HTERT RPE-1 (cell line): ENCODE results near the gene KRT9.
"Not testable (repeated sequence)": the region's sequence is repeated elsewhere in the genome, so short reads cannot be mapped to it uniquely, and the experiment has no call there.

Experiments
- in situ Hi-C: fragments of 300-500 bp; cut with MboI; formaldehyde crosslinking; loops from 4 replicates; pipeline ENCODE4 v1.14.3; 2020; ENCODE audit warnings: low sequenced_read_pairs

The KRT9 gene

DNA sequence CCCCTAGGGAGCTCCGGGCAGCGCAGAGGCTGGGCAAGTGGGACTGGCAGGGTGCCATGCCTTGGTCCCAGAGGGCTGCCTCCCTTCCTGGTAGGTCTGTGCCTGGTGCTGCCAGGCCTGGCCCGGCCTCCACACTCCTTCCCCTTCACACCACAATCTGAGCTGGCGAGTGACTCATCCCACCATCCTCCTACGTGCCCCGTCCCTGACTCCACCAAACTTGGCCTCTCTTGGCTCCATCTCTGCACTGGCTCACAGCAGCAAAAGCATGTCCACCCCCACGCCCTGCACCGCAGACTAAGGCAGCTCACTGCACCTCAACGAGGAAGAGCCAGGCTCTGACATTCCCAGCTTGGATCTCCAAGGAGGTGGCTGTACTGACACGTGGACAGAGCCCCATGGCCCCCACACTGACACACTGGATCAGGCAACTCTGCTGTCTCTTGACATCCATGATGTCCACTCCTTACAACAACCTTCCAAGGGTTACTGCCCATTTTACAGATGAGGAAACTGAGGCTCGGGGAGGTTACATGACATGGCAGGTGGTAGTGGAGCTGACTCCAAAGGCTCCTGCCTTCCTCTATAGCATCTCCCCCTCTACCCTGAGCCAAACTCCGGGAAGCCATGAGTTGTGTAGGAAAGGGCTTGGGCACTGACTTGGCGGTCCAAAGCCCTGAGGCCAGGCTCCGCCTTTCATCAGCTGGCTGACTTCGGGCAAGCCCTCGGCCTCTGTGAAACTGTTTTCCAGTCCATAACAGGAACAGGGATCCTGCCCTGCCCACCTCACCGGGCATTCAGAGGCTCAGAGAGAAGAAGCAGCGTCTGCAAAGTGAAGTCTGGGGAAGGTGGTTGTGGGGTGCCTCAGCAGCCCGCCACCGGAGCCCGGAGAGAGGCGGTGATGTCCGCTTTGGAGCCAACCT is 23.7 kb downstream of the KRT9 start:
- in situ Hi-C loops: no loop called here

DNA sequence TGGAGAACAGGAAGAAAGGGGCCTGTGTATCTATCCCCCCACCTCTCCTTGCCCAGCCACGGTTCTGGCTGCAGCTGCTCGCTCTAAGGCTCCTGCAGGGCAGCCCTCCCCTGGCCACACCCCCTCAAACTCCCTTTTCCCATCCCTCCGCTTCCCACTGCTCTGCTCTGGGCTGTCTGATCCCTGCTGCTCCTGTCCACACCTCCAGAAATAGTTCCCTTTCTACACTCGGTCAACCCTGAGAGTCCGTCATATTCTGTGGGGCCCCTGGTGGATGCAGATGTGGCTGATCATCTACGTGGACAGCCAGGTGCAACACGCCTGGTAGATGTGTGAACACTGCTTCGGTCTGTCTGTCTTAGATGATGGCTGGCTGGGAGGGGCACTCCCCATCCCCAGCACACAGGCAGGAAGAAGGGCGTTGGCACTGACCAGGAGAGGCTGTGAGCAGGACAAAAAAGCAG is 24.4 kb downstream of the KRT9 start:
- in situ Hi-C loops: no loop called here

DNA sequence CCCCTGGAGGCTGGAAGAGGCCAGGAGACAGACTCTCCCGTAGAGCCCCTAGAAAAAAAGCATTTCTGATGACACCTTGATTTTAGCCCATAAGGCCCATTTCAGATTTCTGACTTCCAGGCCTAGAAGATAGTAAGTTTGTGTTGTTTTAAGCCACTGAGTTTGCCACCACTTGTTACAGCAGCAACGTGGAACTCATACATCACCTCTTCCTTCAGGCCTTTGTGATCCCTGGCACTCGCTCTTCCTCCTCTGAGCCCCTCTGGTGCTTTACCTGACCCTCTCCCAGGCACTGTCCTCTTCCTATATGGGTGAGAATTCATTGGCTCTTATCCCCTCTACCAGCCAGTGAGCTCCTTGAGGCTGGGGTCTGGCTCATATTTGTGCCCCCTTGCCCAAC is 25.0 kb downstream of the KRT9 start:
- in situ Hi-C loops: no loop called here

DNA sequence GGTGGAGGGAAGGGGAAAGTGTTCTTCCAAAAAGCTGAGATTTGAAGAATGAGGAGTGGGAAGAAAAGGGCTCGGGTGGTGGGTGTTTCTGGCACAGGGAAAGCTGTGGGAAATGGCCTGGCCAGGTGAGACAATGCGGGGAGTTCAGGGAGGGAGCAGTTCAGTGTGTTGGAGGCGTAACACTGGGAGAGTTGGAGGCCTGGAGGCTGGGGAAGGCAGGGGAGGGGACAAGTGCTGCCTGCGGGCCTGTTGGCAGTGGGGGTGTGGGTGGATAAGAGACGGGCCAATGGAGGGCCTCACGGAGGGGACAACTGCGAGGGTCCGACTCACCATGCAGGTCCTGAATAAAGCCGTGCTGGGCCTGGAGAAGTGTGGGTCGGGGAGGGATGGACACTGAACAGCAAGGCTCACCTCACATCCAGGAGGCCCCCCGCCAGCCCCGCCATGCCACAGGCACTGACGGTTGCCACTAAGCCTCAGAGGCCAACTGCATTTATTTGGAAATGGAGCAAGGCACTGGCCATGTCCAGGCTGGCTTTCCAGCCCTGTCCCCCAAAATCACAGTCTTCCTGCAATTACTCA is 25.9 kb downstream of the KRT9 start:
- in situ Hi-C loops: no loop called here

DNA sequence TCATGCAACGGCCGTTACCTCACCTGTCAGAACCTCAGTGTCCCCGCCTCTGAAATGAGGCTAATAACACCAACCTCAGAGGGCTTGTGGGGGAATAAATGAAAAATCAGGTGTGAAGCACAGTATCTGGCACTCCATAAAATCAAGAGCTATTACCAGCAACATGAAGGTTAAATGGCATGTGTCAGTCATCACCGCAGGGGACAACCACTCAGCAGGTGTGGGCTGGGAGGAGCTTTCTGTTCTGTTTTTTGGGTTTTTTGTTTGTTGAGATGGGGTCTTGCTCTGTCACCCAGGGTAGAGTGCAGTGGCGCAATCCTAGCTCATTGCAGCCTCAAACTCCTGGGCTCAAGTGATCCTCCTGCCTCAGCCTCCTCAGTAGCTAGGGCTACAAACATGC is 26.9 kb downstream of the KRT9 start:
- in situ Hi-C loops: no loop called here

DNA sequence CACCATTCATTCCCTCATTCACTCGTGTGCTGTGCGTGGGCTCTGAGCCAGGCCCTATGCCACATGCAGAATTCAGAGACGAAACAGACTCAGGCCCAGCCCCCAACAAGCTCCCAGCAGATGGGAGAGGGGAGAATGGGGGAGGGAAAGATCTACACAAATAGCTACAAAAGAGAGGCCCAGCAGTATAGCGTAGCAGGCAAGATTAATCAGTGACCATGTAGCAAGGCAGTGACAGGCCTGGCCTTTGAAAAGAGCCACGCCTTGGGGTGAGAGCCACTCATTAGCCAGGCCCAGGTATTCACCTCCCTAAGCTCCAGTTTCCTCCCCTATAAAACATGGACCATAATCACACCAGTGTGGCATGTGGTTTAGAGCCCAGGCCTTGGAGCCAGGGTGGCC is 27.4 kb downstream of the KRT9 start:
- in situ Hi-C loops: no loop called here

DNA sequence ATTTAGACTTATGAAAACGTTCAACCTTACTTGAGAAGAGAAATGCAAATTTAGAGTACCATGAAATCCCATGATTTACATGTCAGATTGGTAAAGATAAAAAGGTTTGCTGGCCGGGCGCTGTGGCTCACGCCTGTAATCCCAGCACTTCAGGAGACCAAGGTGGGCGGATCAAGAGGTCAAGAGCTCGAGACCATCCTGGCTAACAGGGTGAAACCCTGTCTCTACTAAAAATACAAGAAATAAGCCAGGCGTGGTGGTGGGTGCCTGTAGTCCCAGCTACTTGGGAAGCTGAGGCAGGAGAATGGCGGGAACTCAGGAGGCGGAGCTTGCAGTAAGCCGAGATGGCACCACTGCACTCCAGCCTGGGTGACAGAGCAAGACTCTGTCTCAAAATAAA is 29.1 kb downstream of the KRT9 start:
- in situ Hi-C loops: not testable (repeated sequence)

DNA sequence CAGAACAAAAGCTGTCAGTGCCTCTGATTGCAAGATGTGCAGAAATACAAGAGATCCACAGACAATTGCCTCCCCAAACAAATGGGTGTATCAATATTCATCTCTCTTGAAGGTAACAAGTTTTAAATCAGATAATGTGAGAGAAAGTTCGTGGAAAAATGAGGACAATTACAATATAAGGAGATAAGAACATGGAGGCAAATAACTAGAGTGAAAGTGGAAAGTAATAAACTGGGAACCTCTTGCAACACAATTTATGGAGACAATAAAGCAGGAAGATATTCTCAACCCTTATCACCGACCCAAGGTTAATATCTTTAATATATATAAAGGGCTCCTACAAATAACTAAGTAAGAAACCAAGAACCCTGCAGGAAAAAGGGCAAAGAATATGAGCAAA is 29.5 kb downstream of the KRT9 start:
- in situ Hi-C loops: no loop called here

DNA sequence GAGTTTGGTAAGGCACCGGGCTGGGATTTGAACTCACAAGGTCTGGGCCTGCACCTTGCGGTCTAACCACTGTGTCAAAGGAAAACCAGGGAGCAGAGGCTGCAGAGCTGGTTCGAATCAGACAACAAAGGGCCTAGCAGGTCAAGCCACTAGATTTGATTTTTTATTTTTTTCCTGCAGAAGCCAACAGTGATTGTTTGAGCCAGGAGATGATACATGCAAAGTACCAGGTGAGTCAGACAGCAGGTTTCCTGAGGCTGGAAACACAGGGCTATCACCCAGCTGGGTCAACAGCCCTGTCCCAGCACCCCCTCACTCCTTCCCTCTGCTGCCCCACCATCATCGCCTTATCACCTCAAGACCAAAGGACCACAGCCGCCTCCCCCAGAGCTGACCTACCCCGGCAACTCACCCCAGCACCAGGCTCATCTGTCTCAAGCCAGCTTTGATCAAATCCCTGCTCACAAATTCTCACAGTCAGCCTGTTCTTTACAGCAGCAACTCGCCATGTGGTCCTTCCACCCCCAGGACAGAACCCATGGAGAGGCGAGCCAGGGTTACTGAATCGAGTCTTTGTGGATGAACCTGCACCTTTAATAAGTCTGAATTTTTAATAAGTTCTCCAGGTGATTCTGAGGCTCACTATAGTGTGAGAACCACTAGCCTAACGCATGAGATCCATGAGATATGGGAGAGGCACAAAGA is 30.8 kb downstream of the KRT9 start:
- in situ Hi-C loops: no loop called here

DNA sequence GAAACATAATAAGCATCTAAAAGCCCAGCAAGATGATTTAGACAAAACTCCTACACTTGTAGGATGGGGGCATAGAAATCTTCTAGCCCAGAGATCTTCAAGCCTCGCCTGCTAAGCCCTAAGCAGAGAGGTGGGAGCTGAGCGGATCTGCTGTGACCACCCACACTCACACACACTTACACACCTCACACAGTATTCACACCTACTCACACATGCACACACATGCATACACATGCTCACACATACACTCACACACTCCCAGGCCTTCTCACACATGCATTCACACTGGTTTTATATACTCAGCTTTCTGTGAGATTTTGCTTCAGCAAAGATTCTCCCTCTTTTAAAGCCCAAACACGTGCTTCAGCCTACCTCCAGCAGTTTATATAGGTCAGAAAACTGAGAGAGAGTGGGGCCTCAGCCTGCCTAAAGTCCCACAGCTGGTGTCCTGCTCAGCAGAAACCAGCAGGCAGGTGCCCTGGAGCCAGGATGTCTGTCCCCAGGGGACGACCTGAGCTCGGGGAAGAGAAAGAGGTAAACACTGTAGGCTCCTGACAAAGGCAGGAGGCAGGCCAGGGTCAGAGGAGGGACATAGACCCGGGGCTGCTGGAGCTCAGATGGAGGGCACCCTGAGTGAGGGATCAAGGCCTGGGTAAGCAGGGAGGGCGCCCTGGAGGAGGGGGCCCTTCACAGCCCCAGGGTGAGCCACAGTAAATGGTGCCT is 31.7 kb downstream of the KRT9 start:
- in situ Hi-C loops: no loop called here

DNA sequence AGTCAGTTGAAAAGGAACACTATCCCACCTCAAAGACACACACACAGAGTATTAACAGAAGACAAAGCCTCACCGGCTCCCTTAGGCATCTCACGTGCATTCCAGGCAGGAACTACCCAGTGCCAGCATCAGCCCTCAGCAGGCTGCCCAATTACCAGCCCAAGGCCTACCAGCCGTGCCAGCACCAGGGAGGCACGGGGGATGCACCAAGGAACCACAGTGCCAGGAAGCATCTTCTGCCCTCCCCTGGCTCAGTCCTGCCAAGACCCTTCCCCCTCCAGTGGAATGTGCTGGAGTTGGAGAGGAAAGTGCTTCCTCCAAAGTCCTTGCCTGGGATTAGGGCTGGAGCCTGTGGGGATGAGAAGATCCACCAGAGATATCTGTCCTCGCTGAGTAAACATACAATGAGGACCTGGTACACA is 32.8 kb downstream of the KRT9 start:
- in situ Hi-C loops: no loop called here

DNA sequence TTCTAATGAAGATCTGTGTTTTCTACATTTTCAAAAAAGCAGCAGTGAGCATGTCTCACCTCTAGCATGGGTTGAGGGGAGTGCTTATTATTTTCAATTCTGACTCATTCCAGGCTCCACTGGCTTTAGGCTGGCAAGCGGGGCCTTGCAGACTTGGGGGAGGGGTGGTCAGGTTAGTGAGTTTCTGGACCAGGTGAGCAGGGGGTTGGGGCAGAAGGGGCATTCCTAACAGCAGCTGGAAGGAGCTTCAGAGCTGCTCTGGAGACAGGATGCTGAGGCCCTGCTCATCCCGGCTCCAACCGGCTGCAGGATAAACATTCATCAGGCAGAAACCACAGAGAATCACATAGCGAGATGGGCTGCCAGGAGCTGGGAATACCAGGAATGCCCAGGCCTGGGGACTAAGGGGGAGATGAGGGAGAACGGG is 33.3 kb downstream of the KRT9 start:
- in situ Hi-C loops: no loop called here

DNA sequence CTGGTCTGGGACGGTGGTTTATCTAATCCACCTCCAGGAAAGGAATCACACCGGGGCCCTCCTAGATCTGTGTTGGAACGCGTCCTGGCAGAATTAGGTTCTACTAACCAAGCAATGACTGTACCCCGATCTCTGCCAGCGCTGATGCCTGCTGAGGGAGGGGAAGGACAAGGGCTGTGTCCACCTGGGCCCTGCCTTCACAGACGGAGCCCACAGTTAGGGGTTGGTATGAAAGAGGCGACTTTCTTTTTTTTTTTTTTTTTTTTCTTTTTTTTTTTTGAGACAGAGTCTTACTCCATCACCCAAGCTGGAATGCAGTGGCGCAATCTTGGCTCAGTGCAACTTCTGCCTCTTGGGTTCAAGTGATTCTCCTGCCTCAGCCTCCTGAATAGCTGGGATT is 33.9 kb downstream of the KRT9 start:
- in situ Hi-C loops: no loop called here

DNA sequence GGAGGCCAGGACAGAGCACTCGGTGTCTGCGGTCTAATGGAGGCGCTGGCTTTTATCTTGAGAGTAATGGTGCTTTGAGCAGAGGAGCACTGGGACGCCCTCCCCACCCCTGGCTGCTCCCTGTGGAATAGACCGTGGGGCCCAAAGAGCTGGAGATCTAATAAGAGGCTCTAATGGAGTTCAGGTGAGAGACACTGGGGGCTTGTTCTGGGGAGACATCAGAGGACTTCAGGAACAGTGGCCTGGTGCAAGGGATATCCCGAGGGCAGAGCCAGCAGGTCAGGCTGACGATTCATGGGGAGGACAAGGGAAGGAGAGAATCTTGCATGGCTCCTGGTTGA is 34.3 kb downstream of the KRT9 start:
- in situ Hi-C loops: no loop called here

DNA sequence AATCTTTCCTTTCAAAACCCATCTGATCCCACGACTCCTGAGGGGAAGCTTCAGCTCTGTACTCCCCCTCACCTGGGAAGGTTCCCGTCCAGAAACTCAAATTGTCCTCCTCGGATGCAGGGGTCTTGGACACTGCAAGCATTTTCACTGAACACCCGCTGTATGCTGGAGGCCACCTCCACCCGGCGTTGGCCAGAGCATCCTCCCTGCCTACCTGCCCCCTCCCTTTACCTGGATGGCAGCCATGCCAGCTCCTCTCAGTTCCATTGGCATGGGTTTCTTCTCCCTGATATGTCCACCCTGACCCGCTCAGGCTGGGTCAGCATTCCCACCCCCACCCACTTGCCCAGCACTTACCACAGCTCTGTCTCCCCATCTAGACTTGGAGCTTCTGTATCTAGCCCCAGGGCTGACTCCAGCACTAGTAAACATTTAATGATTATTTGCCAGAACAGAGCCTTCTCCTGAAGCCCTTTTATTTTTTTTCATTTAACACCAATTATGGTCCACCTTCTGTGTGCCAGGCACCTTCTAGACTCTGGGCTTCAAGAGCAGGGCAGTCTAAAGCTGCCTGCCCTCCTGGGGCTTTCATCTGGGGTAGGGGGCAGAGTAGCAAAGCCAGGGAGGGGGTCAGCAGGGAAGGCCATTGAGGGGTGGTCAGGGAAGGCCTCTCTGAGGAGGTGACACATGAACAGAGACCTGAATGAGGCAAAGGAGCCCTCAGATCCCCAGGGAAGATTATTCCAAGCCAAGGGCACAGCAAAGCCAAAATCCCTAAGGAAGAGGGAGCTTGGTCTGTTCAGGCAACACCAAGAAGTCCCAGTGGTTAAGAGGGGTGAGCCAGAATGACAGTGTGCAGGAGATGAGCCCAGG is 34.9 kb downstream of the KRT9 start:
- in situ Hi-C loops: no loop called here

DNA sequence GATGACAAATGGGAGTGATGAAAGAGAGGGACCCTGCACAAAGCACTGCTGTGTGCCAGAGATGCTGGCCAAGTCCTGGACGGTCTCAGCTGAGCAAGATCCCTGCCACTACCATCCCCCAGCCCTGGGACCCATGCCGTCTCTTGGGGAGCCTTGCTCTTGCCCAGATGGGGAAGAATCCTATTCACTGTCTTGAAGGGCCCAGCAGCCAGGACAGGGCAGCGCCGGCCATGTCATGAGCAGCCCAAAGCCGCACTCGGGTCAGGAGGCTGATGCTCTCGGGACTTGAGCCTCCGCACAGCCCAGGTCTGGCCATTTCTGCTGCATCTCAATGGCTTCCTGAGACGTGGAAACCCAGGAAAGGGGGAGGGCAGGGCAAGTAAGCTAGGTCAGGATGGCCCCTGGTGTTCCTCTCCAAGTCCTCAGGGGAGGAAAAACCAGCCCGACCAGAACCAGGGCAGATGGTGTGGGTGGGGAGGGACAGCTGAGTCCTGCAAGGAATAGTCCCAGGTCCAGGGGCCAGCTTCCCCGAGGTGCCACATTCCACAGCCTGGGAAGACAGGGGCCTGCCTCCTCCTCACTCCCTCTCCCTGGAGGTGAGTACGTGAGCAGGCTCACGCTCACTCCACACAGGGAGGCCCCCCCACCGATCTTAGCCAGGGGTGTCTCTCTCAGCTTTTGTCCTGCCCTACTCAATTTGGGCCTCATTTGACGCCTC is 35.9 kb downstream of the KRT9 start:
- in situ Hi-C loops: no loop called here

DNA sequence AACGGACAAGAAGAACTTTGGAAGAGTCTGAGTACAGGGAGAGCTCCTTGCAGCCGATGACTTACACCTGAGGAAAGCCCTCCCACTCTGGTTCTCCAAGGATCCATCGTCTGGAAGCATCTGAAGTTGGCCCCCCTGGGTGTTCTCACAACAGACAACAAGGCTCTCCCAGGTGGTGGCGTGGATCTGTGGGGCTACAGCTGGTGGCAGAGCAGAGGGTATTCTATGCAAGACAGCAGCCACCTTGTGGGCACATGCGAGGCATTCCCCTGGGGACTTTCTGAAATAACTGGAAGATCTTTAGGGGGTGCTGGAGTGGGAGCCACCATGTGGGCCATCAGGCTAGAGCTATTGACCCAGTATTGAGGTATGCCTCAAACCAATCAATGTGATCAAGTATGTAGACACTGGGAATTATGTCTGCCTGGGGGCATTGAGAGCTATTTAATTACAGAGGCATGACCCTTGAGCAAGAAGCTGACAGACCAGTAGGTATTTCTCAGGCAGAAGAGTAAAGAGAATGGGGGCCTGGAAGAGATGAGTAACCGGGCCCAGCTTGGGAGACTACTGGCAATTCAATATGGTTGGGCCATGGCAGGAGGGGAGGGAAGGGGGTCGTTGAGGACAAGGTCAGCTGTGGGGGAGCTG is 36.8 kb downstream of the KRT9 start:
- in situ Hi-C loops: no loop called here

DNA sequence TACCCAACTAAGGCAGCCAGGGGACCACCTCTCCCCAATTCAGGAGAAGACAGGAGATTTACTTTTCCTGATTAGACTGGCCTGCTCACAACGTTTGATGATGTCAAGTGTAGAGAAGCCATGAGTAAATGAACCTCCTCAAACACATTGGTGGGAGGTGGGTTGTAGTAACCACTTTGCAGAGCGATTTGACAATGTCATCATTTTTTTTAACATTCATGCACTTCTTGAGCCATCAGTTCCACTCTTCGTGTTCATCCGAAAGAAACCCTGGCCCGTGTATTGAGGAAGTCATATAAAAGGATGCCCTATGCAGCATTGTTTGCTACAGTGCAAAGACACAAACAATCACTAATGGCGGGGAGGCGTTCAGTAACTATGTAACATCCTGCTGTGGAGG is 38.2 kb downstream of the KRT9 start:
- in situ Hi-C loops: no loop called here

DNA sequence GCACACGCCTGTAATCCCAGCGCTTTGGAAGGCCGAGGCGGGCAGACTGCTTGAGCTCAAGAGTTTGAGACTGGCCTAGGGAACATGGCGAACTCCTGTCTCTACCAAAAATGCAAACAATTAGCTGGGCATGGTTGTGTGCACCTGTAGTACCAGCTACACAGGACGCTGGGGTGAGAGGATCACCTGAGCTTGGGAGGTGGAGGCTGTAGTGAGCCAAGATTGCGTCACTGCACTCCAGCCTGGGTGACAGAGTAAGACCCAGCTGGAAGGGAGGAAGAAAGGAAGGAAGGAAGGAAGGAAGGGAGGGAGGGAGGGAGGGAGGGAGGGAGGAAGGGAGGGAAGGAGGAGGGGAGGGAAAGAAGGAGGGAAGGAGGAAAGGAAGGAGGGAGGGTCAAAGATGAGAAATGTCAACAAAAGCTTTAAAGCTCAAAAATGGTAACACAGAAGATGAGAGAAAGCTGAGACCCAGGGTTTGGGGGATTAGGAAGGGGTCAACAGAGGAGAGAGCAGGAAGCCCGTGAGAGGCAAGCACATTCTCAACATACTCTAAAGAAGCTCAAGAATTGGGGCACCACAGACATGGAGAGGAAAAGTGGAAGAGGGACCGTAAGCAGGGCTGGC is 38.8 kb downstream of the KRT9 start:
- in situ Hi-C loops: no loop called here
